Stimulated activated CD4-positive, alpha-beta T cell treated with anti-CD3 and anti-CD28 coated beads, Interleukin-12 subunit alpha, Interleukin-12 subunit beta, amount 100 ng/mL, for 4 hours (primary cell): ENCODE data around the gene SRC.
"Not testable (repeated sequence)": the region's sequence is repeated elsewhere in the genome, so short reads cannot be mapped to it uniquely, and the experiment has no call there.

ENCODE experiments used
- DNase-seq: peaks from one replicate; pipeline ENCODE4 v3.0.0-alpha.2; 2020

SRC gene

DNA sequence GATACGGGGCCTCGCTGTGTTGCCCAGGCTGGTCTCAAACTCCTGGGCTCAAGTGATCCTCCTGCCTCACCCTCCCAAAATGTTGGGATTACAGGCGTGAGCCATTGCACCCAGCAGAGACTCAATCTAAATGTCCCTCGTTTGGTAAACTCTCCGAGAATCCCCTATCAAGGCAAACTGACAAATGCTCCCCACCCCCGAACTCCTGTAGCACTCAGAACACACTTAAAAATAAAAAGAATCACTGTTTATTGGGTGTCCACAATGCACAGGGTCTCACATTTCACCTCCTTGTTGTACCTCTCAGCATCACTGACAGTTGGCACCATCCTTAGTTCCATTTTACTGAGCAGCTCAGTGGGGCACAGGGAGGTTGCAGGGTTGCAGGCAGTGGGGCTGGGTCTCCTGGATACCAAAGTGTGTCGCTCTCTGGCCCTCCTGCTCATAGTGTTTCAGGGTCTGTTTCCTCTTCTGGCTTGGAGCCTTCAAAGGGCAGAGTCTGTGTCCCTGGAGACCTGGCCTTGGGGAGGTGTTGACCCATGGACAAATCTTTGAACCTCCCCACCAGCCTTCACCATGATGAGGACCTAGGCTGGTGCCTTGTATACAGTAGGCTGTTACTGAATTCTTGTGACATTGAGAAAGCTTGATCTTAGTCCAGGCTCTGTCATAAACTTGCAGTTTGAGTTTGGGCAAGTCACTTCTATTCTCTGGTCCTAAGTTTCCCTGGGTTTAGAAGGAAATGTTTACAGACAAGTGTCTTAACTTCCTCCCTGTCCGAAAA is 8.5 kb upstream of the SRC start:
- no peak for DNase-seq

DNA sequence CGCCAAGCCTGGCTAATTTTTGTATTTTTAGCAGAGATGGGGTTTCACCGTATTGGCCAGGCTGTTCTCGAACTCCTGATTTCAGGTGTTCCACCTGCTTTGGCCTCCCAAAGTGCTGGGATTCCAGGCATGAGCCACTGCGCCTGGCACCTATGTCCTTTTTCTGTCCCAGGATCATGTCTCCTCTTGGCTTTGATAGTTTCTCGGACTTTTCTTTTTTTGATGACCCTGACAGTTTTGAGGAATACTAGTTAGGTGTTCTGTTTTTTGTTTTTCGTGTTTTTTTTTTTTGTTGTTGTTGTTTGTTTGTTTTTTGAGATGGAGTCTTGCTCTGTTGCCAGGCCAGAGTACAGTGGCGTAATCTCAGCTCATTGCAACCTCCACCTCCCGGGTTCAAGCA is 7.6 kb upstream of the SRC start:
- not testable (repeated sequence) for DNase-seq

DNA sequence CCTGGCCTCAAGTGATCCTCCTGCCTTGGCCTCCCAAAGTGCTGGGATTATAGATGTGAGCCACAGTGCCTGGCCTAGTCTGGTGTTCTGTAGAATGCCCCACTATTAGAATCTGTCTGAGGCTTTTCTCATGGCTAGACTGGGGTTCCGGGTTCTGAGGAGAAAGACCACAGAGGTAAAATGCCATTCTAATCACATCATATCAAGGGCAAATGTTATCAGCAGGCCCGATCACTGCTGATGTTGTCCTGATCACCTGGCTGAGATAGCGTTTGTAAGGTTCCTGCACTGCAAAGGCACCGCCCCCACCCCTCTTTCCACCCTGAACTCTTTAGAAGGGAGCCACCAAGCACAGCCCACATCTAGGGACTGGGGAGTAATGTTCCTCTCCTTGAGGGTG is 6.7 kb upstream of the SRC start:
- DNase-seq, result no peak

DNA sequence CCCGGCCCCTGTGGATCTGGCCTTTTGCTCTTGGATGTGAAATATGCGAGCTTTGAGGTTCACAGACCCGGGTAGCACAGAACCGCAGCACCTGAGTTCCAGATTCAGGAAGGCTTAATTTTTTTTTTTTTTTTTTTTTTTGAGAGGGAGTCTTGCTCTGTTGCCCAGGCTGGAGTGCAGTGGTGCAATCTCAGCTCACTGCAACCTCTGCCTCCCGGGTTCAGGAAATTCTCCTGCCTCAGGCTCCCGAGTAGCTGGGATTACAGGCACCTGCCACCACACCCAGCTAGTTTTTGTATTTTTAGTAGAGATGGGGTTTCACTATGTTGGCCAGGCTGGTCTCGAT is 6.2 kb upstream of the SRC start:
- DNase-seq, result not testable (repeated sequence)

DNA sequence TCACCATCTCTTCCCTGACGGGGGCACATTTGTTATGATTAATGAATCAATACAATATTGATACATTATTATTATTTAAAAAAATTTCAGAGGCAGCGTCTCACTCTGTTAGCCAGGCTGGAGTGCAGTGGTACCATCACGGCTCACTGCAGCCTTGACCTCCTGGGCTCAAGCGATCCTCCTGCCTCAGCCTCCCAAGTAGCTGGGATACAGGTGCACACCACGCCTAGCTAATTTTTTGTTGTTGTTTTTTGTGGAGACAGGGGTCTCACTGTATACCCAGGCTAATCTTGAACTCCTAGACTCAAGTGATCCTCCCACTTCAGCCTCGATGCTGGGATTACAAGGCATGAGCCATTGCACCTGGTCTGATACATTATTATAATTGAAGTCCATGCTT is 4.9 kb upstream of the SRC start:
- no peak for DNase-seq

DNA sequence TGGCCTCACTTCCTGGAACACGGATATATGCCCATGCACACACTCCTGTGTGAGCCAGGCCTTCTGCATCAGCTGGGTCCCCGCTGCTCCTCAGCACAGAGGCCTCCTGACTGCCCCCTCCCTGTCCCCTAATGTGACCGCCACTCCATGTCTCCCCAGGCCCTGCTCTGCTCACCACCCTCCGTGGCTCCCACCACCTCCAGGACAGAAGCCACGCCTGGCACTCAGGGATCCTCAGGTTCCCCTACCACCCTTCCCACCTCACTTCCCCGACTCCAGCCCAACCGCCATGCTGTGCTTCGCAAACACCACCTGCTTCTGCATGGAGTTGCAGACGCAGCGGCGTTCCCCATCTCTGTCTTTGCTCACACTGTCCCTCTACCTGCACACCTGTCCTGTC is 4.3 kb upstream of the SRC start:
- DNase-seq, result no peak

DNA sequence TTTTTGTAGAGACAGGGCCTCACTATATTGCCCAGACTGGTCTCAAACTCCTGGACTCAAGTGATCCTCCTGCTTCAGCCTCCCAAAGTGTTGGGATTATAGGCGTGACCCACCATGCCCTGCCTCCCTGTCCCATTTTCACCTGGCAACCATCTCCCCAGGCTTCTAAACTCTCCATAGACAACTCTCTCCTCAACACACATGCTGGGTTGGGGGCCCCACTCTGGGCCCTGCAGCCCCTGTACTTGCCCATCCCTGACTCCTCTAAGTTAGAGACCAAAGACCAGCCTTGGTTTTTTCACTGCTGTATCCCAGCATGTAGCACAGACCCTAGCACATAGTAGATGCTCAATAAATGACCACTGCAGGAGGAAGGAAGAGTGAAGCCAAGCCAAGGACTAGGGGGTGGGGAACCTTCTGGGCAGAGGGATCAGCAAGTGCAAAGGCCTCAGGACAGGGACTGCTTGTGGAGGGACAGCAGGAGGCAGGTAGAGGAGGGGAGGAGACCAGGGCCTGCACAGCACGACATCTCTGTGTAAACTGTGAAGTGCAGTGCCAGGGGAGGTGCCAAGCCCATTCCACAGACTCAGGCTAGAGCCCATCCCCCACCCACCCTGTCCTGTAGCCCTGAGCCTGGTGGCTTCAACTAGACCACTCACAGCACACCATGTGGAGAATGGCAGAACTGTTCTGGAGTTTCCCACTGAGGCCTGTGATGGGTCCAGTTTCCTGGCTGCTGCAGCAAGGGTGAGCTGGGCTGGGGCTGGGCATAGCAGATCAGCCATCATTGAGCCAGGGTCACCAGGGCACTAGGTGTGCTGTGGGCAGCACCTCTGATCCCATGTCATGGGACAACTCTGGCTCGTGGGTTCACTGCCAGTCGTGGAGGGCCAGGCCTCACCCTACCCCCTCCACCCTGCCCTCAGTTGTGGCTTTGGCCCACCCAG is 3.4 kb upstream of the SRC start:
- no peak for DNase-seq

DNA sequence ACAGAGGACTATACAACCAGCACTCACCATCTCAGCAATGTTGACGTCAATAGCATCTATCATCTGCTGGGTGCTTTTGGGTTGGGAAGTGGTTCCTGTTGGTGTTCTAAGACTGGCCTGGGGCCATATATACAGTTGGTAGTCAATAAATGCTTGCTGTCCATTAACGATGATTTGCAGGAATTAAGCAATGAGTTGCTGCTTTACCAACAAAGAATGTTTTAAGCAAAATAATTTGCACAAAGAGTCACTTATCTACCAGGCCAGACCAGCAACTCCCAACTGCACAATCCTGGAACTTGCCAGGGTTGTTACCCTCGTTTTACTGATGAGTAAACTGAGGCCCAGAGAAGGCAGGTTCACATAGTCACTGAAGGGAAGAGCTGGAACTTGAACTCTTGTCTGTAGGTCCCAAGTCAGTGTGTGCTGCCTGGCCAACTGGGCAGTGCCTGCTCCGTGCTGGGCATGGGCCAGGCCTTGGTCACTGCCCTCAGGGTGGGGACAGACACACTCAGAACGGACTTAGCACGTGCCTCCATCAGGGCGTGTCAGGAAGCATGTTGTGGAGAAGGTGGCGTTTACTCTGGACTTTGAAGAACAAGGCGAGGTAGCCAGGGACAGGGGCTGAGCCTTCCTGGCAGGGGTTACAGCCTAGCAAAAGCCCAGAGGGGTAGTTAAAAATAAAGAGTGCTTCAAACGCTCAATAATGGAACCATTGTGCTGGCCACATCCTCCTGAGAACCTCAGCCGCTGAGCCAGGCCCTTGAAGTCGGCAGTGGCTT is 2.5 kb upstream of the SRC start:
- no peak for DNase-seq

DNA sequence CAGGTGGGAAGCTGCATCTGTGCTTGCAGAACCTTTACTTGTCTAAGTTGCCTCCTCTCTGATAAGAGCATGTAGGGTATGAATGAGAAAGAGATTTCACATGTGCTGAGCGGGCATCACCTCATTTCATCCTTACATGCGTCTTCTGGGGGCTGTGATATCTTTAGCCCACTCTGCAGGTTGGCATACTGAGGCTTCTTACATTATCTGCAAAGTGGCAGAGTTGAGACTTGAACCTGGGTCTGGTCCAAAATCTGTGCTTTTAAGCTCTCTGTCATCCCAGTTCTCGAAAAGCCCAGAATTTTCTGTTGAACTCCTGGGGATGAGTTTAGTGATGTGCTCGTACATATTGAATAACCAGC is 2.0 kb upstream of the SRC start:
- DNase-seq, result no peak

DNA sequence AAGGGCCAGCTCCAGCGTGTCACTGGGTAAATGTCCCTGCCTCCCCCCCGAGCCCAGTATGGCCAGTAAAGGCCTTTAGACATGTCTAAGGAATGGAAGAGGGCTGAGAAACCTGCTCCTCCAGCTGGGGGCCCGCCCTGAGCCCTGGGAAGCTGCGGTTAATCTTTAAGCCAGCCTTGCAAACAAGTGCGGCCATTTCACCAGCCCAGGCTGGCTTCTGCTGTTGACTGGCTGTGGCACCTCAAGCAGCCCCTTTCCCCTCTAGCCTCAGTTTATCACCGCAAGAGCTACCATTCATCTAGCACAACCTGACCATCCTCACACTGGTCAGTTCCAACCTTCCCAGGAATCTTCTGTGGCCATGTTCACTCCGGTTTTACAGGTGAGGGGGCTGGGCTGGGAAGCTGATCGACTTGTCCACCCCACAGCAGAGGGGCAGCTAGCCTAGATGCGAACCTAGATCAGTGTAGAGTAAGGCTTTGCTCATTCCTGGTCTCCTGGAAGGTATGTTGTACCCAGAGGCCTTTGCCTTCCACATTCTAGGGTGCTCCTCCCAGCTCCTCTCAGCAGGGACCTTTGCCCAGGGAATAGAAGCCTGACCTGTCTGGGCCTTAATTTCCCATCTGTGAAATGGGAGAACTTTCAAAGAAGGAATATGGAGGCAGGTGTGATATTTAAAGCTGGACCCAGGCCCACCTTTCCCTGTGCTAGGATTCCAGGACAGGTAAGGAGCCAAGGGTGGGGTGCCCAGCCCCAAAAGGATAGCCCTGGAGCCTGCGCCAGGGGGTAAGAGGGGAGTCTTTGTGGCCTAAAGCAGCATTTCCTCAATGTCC is 1.2 kb upstream of the SRC start:
- no peak for DNase-seq

DNA sequence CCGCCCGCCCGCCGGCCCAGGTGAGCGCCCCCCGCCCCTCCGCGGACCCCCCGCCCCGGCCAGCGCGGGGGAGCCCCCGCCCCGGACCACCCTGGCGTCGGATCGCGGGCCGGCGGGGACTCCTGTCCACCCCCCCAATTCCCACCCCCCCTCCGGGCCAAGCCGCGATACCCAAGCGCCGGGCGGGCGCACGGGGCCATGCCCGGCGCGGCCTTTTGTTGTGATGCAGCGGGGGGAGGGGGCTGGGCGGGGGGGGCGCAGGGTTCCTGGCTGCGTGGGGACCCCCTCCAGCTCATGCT is 245 bp downstream of the SRC start:
- DNase-seq, result no peak

DNA sequence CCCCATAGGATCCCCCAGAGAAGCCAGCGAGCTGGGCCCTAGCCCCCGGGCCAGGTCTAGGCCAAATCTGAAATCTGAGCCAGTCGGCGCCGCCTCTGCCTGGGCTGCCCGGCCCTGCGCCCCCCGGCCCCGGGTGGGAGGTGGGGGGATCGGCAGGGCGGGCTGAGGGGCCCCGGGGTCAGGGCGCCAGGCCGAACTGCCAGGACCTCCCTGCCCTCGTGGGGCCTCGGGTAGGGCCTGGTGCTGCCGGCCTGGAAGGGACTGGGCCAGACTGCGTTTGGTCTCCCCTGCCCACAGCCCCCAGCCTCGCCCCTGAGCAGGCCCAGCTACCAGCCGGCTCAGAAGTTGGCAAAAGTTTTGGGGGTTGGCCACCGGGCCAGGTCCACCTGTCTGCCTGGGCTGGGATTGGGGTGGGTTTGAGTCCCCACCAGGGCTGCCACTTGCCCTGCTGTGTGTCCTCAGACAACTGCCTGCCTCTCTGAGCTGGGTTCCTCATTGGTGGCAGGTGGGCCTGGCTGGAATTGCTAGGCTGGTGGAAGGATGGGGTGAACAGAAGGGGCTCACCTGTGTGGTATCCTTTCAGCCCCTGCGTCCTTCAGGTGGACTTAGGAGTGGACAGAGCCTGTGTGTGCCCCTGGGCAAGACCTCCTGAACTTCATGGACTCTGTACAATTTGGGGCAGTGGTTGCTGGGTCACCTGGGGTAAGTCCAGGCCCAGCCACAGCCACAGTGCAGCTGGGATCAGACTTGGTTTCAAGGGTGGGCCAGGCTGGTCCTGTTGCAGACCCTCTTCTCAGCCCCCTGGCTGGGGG is 801 bp downstream of the SRC start:
- no peak for DNase-seq

DNA sequence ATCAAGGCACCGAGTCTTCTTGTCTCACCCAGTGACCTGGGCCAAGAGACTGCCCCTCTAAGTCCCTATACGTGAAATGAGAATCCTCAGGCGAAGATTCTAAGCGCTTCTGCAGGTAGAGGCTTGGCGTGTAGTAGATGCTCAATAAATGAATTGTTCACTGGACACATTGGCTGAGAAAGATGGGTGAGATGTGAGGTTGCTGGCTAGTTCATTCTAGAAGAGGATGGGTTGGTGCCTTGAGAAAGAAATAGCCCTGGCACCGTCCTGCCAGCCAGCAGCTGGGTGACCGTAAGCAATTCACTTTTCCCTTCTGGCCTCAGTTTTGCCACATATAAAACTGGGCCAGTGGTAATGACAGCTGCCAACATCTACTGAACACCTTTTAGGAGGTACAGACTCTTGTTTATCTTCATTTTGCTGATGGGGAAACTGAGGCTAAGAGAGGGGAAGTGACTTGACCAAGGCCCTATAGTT is 1.4 kb downstream of the SRC start:
- DNase-seq, result no peak

DNA sequence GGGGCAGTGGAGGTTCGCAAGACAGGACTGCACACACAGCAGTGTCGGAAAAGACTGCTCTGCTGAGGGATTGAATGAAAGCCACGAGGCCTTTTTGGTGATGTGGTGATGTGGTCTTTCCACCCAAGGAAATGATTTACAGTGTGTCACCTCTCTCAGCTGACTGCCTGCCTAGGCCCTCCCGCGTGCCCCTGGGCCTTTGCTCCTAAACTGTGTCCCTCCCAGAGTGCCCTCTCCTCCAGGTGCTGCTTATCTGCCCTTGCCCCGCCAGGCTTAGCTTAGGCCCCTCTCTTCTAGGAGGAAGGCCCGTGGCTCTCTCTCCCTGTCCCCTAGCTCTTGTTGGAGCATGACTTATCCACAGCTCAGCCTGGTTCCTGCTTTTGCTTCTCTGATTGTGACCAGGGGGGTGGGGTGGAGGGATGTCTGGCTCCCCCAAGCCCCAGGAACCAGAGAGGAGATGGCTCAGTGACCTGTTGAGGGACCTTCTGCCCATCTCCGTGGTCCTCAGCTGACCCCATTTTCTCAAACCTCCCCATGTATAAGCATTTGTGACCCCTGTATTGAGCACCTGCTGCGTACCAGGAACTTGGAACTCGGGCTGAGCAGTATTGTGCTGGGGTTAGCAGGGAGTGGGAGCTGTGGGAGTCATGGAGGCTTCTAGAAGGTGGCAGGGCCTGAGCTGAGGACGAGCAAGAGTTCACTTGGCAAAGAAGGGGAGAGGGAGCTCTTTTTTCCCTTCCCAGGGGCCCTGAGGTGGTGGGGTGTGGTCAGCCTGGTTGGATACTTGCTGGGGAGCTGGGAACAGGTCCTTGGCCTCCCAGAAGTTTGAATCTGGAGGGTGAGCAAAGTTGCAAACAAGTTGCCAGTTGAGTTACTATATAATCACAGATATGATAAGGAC is 2.2 kb downstream of the SRC start:
- DNase-seq, result no peak

DNA sequence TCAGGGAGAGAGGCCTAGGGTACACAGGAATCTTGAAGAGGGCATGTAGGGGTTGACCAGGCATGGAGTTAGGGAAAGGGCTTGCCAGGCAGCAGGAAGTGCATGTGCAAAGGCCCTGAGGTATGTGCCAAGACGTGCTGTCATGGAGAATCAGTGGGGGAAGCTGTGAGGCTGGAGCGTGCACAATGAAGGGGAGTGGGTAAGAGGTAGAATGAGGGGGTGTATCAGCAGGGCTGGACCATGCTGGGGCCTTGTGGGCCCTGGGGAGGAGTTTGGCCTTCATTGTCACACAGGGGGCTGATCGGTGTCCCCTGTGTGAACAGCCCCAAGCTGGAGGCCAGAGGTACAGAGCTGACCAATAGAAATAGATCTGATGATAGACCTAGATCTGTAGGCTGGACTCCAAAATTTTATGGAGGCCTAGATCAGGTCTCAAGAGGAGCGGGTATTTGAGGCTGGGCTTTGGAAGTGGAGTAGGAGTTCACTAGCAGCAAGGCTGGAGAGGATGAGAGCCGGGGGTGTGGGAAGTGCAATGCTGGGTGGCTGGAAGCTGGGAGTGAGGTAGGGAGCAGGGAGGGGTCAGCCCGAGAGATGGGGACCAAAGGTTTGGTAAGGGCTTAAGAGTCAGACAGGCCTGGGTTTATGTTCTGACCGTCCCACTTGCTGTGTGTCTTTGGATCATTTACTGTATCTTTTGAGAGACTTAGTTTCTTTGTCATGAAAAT is 3.0 kb downstream of the SRC start:
- DNase-seq, result no peak

DNA sequence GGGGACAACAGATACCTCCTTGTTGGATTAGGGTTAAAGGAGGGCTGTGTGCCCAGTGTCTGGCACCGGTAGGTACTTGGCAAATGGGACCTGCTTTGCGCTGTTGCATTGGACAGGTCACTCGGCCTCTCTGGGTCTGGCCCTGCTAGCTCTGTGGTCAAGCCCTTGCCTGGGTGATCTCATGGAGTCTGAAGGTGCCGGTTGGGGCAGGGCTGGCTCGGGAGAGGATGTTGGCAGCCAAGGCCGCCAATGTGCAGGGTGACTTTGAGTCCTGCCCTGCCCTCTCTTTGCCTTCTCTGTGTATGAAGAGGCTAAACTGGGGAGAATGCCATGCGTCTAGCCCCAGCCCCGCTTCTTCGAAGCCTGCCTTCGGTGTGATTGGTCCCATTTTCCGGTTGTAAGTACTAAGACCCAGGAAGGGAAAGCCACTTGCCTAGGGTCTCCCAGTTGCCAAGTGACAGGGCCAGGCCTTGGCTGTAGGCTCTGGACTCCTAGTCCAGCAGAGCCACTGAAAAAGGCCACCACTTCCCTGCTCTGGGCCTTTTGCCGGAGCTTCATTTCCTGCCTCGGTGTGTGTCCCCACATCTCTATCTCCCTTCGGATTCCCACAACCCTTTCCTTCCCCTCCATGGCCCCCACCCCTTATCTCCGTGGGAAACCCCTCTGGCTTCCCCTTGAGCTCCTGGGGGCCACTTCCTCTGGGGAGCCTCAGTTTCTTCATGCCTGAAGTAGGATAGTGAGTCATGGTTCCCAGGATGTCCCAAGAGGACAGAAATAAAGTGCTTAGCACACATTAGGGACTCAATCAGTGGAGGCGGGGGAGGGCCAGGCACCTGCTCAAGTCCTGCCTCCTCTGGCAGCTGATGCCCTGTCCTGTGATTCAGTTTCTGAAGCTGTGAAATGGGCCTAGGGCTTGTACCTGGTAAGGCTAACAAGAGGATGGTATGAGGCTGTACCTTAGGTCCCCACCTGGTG is 3.9 kb downstream of the SRC start:
- DNase-seq, result no peak

DNA sequence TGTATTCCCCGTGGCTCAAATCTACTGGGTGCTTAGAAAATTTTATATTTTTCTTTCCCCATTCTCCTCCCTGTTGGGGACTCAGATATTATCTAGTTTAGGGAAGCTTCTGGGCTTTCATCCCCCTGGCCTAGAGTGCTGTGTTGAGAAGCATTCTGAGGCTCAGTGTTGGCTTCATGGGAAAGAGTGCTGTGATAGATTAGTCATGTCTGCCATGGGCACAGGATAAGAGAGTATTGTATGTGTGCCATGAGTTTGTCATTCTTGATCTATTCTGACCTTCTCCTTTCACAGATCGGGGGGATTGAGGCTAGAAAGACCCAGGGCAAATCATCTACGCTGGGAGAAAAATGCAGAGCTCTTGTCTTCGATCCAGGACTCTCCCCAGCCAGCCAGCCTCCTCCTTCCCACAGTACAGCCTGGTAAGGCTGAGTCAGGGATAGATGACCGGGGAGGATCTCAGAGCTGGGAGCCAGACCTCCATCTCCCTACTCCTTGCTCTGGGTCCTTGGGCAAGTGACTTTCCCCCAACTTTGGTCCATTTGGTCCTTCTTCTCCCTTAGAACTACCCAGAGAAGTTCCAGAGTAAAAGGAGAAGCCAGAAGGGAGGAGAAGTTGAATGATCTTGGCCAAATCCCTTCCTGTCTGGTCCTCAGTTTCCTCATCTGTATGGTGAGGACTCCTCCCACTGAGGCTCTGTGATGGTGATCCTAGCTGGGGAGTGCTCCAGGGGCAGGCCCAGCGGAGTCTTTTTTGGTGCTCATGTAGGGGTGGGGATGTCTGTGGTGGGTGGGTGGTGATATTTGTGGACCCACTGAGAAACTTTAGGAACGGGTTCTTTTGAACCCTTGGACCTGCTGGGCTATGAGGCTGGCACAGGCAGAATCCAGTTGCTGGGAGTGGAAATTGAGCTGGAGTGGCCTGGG is 5.0 kb downstream of the SRC start:
- no peak for DNase-seq
